NCI-H2107 treated with DMSO at 0.1 percent for 48 hours (cell line): ENCODE measurements around the gene GALNT12.

Experiments
- DNase-seq: peaks from one replicate; lab custom pipeline; 2025; ENCODE audit not compliant: unreplicated experiment; lab: John Stamatoyannopoulos, UW

GALNT12 gene

GRCh38 chr9:98781588-98782383 is 25.7 kb upstream of the GALNT12 start:
- DNase-seq, result no peak

GRCh38 chr9:98783518-98784226 is 23.8 kb upstream of the GALNT12 start:
- no peak for DNase-seq

DNA sequence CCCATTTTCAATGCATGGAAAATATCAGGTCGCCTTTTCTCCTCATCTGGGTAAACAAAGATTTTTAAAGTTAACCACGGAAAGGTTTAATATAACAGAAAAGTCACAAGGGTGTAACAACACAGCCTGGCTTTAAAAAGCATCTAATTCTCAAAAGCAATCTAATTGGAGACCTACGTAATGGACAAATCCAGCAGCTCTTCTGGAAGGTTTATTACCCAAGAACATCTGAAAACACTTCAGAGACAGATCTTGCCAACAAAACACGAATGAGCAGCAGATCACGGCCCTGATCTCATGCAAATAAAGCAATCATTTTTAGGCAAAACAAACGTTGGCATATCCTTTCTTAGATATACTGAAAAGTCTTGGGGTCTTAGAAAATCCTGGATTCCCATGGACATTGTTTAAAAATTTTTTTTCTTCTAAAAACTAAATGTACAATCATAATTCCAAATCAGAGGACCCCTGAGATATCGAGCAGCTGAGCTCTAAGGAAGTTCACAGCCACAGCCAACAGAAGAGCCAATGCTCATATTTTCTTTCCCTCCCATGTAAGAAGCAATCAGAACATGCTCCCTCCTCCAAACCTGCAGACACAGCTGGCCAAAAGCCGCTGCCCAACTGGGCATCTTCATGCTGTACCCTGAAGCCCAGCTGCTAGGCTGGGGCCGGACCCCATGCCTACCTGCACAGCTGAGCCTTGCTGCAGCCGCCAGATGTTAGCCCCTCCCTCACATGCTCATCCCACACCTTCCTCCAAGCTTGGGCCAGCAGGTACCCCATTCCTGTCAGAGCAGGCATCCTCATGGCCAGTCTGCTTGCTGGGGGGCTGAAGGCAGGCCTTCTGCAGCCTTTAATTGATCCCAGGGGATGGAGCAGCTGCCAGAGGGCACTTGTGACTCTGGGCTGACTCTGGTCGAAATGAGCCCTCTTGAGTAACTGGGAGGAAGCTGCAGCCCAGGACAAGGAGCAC is 22.4 kb upstream of the GALNT12 start:
- no peak for DNase-seq

DNA sequence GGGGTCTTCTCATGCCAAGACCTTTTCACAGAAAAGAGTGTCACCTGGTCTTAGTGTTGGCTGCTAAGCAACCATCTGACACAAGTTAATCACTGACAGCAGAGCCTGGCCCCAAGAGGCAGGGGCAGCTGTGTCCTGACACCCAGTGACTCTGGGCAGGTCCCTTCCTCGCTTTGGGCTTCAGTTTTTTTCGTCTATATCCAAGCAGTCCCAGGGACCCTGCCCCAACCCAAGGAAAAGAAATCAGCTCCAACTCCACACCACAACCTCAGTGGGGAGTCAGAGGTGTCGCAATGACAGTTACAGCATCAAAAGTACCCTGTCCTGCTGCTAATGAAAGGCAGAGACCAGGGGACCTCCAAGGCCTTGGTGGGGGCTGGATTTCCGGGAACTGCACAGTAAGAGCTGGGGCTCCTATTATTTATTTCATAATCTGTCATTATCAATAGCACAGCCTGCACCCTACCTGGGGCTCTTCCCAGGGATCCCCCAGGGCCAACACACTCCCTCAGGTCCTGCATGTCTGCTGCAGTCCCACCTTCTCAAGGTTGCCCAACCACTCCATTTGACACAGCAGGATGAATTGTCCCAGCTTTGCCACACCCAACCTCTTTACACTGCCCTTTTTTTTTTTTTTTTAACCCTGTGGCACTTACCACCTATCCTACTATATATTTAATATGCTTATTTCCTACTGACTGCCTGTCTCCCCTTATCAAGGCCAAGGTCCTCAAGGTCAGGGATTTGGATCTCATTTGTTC is 20.5 kb upstream of the GALNT12 start:
- DNase-seq, result no peak

GRCh38 chr9:98787766-98788335 is 19.6 kb upstream of the GALNT12 start:
- DNase-seq, result no peak

DNA sequence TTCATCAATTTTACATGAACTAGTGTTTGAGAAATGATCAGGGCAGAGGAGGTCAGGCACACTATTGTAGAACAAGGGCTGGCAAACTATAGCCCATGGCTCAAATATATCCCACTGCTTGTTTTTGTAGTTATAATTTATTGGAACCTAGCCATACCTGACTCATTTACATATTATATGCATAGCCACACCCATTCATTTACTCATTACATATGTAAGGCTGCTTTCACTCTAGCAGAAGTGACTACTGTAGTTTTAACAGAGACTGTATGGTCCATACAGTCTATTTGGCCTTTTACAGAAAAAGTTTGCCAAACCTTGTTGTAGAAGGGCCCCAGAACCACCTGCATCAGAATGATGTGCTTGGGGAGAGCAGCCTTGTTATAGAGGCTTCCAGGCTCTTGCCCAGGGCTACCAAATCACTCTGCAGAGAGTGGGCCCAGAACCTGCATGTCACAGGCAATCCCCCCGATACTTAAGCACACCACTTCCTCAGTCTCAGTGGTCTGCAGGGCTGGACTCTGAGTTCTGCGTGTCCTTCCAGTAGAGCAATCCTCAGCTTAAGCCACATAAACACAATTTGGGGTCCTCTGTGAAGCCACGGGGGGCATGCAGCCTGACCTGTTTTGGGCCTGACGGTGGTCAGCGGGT is 17.9 kb upstream of the GALNT12 start:
- no peak for DNase-seq

- no peak for DNase-seq
Measured at GRCh38 chr9:98790134-98790841, 17.2 kb upstream of the GALNT12 start.

DNA sequence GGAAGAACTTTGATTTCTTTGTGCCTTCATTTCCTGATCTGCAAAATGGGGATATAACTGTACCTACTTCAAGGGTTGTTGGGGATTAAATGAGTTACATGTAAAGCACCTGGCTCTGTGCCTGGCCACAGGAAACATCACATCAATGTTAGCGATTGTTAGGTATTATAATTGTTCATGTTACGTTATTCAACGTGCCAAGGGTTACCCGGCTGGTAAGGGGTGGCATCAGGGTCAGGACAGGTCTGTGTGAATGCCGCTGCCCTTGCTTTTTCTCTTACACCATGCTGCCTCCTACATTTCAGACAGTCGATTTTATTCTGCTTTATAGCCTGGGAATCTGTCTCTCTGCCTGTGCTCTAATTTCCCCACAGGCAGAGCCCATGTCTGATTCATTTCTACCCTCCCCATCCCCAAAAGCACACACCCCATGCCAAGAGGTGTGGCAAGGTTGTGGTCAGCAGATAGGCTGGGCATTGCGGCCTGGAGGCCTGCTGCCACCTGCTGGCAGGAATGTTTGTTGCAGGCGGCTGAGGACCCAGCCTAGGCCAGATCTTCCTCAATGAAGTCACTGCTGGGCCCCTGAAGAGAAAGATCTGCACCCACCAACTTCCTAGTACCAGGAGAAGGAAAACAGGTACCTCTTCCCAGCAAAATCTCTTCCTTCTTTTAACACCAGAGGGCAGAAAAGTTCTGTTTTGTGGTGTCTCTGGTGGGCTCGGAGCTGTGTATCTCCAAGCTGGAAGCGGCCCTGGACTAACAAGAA is 16.4 kb upstream of the GALNT12 start:
- DNase-seq, result no peak

GRCh38 chr9:98791608-98792490 is 15.6 kb upstream of the GALNT12 start:
- no peak for DNase-seq

GRCh38 chr9:98793031-98793430 is 14.4 kb upstream of the GALNT12 start:
- no peak for DNase-seq

GRCh38 chr9:98794802-98795201 is 12.7 kb upstream of the GALNT12 start:
- DNase-seq, result no peak

GRCh38 chr9:98795295-98795955 is 12.0 kb upstream of the GALNT12 start:
- no peak for DNase-seq

- no peak for DNase-seq
Measured at GRCh38 chr9:98795970-98796363, 11.5 kb upstream of the GALNT12 start.

DNA sequence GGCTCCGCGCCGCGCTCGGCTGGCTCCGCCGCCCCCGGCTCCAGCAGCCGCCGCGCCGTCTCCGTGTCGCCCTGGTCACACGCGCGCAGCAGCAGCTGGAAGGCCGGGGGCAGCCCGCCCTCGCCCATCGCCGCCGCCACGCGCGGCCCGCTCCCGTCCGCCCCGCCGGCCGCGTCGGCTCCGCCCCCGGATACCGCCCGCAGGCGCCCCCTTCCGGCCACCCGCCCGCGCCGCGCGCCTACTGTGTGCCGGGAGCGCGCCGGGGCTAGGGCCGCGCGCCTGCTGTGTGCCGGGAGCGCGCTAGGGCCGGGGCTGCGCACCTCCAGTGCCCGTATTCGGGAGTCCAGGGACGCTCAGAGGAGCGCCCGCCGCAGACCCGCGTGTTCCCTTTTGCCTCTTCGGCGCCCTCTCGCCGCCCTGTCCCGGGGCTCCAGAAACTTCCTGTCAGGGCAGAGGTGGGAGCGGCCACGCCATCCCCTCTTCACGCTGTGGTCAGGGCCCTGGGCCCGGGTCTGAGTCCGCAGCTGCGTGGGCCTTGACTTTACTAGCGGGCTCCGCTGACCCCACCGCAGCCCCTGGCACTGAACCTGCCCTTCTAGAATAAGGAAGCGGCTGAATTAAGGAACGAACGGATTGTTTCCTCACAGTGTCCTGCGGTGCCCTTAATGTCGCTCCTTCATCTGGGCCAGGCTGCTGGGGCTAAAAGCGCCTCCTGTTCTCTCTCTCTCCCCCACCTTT is 10.9 kb upstream of the GALNT12 start, which contains the start of gene ANKS6:
Gene ANKS6 (minus strand): TSS at position 192 of the 738 bp plus-strand sequence. CDS start 64 bp downstream, at position 128.
- DNase-seq, result peak; percentile 8

DNA sequence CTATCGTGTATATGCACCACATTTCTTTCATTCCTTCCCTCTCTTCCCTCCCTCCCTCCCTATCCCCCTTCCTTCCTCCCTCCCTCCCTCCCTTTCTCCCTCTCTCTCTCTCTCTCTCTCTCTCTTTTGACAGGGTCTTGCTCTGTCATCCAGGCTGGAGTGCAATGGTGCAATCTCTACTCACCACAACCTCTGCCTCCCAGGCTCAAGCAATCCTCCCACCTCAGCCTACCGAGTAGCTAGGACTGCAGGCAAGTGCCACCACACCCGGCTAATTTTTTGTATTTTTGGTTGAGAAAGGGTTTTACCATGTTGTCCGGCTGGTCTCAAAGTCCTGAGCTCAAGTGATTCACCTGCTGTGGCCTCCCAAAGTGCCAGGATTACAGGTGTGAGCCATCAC is 10.0 kb upstream of the GALNT12 start:
- DNase-seq, result no peak

DNA sequence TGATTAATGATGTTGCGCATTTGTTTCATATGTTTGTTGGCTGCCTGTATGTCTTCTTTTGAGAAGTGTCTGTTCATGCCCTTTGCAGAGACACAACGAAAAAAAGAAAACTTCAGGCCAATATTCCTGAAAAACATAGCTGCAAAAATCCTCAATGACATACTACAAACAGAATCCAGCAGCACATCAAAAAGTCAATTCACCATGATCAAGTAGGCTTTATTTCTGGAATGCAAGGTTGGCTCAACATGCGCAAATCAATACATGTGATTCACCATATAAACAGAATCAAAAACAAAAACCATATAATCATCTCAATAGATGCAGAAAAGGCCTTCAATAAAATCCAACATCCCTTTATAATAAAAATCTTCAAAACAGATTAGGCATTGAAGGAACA is 9.2 kb upstream of the GALNT12 start:
- no peak for DNase-seq
